Liver (tissue), 3 donors: ENCODE measurements around the gene PDE2A.

Experiments used
- CTCF ChIP-seq: fragments of 150-350 bp; IDR thresholded peaks from 2 replicates; pipeline ENCODE4 v1.5.1; 2017; ENCODE audit warnings: improper control_type of control experiment, low read depth, low read length; ENCODE audit not compliant: missing input control
- FOXA1 ChIP-seq: IDR thresholded peaks from 2 replicates; pipeline ENCODE4 v1.6.1; 2016; ENCODE audit warnings: antibody characterized with exemption
- HNF4G ChIP-seq: IDR thresholded peaks from 2 replicates; pipeline ENCODE4 v1.6.1; 2016; ENCODE audit warnings: antibody characterized with exemption
- JUND ChIP-seq, 2 donors: IDR thresholded peaks; 2 replicates each; pipeline ENCODE4 v1.6.1; 2016; ENCODE audit warnings: antibody characterized with exemption in 2 of 2
- MAX ChIP-seq: IDR thresholded peaks from 2 replicates; pipeline ENCODE4 v1.6.1; 2016; ENCODE audit warnings: antibody characterized with exemption
- REST ChIP-seq: IDR thresholded peaks from 2 replicates; pipeline ENCODE4 v1.6.1; 2016; ENCODE audit warnings: antibody characterized with exemption, mild to moderate bottlenecking
- donor health status: healthy.
- donor health status: healthy.

- TF ChIP-seq CTCF, result no peak
- TF ChIP-seq REST, result no peak
- TF ChIP-seq JUND (IDR thresholded peaks at IDR 0.05), result no peak
- no peak for TF ChIP-seq MAX
- no peak for TF ChIP-seq FOXA1
- no peak for TF ChIP-seq HNF4G
These were observed 36.9 kb upstream of the PDE2A start for GRCh38 chr11:72711141-72711540.
